Osteocyte (in vitro differentiated cells): ENCODE results near the gene CRKL. TPM values are rescaled to one million over a fixed set of nuclear protein-coding genes. Genes with fewer than 3 reads are reported as not detected.
"Not testable (repeated sequence)": the region's sequence is repeated elsewhere in the genome, so short reads cannot be mapped to it uniquely, and the experiment has no call there.

Experiments
- DNase-seq: peaks from one replicate; pipeline ENCODE4 v3.0.0; 2021; ENCODE audit warnings: mixed read lengths; ENCODE audit not compliant: unreplicated experiment; ENCODE audit errors: extremely low spot score
- H3K27ac Mint-ChIP-seq: one replicate; pipeline ENCODE4 v1.8.0; 2021; ENCODE audit warnings: mild to moderate bottlenecking, mixed read lengths; ENCODE audit not compliant: unreplicated experiment
- H3K27me3 Mint-ChIP-seq: one replicate; pipeline ENCODE4 v1.8.0; 2021; ENCODE audit warnings: mixed read lengths; ENCODE audit not compliant: unreplicated experiment
- H3K36me3 Mint-ChIP-seq: one replicate; pipeline ENCODE4 v1.8.0; 2021; ENCODE audit warnings: mixed read lengths; ENCODE audit not compliant: unreplicated experiment
- H3K4me1 Mint-ChIP-seq: one replicate; pipeline ENCODE4 v1.8.0; 2021; ENCODE audit warnings: mixed read lengths; ENCODE audit not compliant: unreplicated experiment
- H3K4me3 Mint-ChIP-seq: one replicate; pipeline ENCODE4 v1.8.0; 2021; ENCODE audit warnings: mild to moderate bottlenecking, moderate library complexity, mixed read lengths; ENCODE audit not compliant: unreplicated experiment
- H3K9me3 Mint-ChIP-seq: one replicate; pipeline ENCODE4 v1.8.0; 2021; ENCODE audit warnings: mixed read lengths; ENCODE audit not compliant: unreplicated experiment
- CTCF ChIP-seq: fragments of 200-600 bp; sonication (generic); IDR thresholded peaks from 2 replicates; pipeline ENCODE4 v1.5.0; 2021; ENCODE audit warnings: antibody characterized with exemption, mild to moderate bottlenecking, moderate library complexity
- total RNA-seq: library from RNA; stranded (reverse); gene quantifications from 2 replicates; pipeline ENCODE4 v1.2.1, GENCODE V29; 2021

Gene CRKL
- total RNA-seq, 1 donor from 2014 or later = 56.0 TPM

GRCh38 chr22:20922141-20922751 lies 5.0 kb downstream of the CRKL start:
- Mint-ChIP-seq H3K4me1 (peaks cover 54% of the 10 kb centered on the region), H3K27ac (peak overlapping the region; percentile 72), H3K27me3 (no peaks in the 10 kb centered on the region), H3K36me3 (no peaks in the 10 kb centered on the region), H3K4me3 (peak overlapping the region; percentile 15), H3K9me3 (no peaks in the 10 kb centered on the region)
- no peak for TF ChIP-seq CTCF
- DNase-seq = no peak

GRCh38 chr22:20926243-20926642 lies 9.0 kb downstream of the CRKL start:
- H3K9me3 Mint-ChIP-seq = no peaks in the 10 kb centered on the region
- H3K4me3 Mint-ChIP-seq = no peak overlapping the region
- H3K36me3 Mint-ChIP-seq = no peaks in the 10 kb centered on the region
- DNase-seq = no peak
- no peaks in the 10 kb centered on the region for H3K27me3 Mint-ChIP-seq
- no peak overlapping the region for H3K27ac Mint-ChIP-seq
- TF ChIP-seq CTCF = no peak
- H3K4me1 Mint-ChIP-seq = peaks cover 35% of the 10 kb centered on the region

DNA sequence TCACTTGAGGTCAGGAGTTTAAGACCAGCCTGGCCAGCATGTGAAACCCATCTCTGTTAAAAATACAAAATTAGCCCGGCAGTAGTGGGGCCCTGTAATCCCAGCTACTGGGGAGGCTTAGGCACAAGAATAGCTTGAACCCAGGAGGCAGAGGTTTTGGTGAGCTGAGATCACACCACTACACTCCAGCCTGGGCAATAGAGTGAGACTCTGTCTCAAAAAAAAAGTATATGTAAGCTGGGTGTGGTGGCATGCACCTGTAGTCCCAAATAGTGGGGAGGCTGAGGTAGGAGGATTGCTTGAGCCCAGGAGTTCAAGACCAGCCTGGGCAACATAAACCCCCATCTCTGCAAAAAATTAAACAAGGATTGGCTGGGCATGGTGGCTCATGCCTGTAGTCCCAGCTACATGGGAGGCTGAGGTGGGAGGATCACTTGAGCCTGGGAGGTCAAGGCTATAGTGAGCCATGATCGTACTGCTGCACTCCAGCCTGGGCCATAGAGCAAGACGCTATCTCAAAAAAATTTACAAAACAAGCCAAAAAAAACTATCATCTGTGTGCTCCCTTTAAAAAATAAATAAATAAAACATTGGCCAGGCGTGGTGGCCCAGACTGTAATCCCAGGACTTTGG lies 10.8 kb downstream of the CRKL start:
- no peak for TF ChIP-seq CTCF
- no peaks in the 10 kb centered on the region for H3K36me3 Mint-ChIP-seq
- H3K4me1 Mint-ChIP-seq = peaks cover 23% of the 10 kb centered on the region
- no peaks in the 10 kb centered on the region for H3K9me3 Mint-ChIP-seq
- no peak for DNase-seq
- H3K27me3 Mint-ChIP-seq = no peaks in the 10 kb centered on the region
- no peak overlapping the region for H3K4me3 Mint-ChIP-seq
- no peak overlapping the region for H3K27ac Mint-ChIP-seq

- no peak overlapping the region for H3K27ac Mint-ChIP-seq
- no peaks in the 10 kb centered on the region for H3K36me3 Mint-ChIP-seq
- H3K4me1 Mint-ChIP-seq = peaks cover 23% of the 10 kb centered on the region
- TF ChIP-seq CTCF = no peak
- no peak for DNase-seq
- no peak overlapping the region for H3K4me3 Mint-ChIP-seq
- no peaks in the 10 kb centered on the region for H3K9me3 Mint-ChIP-seq
- H3K27me3 Mint-ChIP-seq = no peaks in the 10 kb centered on the region
Observed at GRCh38 chr22:20928573-20928967, 11.4 kb downstream of the CRKL start.

GRCh38 chr22:20930004-20930403 lies 12.8 kb downstream of the CRKL start:
- Mint-ChIP-seq H3K27me3 (no peaks in the 10 kb centered on the region), H3K4me3 (no peak overlapping the region), H3K27ac (no peak overlapping the region), H3K36me3 (peaks cover 6% of the 10 kb centered on the region), H3K4me1 (peaks cover 15% of the 10 kb centered on the region), H3K9me3 (no peaks in the 10 kb centered on the region)
- TF ChIP-seq CTCF = no peak
- no peak for DNase-seq

DNA sequence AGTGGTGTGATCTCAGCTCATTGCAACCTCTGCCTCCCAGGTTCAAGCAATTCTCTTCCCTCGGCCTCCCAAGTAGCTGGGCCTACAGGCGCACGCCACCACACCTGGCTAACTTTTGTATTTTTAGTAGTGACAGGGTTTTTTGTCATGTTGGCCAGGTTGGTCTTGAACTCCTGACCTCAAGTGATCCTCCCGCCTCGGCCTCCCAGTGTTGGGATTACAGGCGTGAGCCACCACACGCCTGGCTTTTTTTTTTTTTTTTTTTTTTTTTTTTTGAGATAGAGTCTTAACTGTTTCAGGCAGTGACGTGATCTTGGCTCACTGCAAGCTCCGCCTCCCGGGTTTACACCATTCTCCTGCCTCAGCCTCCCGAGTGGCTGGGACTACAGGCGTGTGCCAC lies 13.2 kb downstream of the CRKL start:
- H3K4me3 Mint-ChIP-seq, H3K27me3 Mint-ChIP-seq: not testable (repeated sequence)

More for the DNA sequence above, 13.2 kb downstream of the CRKL start:
- not testable (repeated sequence) for DNase-seq, H3K36me3 Mint-ChIP-seq, H3K9me3 Mint-ChIP-seq, H3K27ac Mint-ChIP-seq
- peaks cover 12% of the 10 kb centered on the region for H3K4me1 Mint-ChIP-seq
